ENCODE results near the gene WDR37. TPM values are rescaled to one million over a fixed set of nuclear protein-coding genes. Genes with fewer than 3 reads are reported as not detected.
A peak's percentile ranks its signal among the peaks of the same experiment; 100 is the strongest.
"Not testable (repeated sequence)": the region's sequence is repeated elsewhere in the genome, so short reads cannot be mapped to it uniquely, and the experiment has no call there.

The WDR37 gene
- total and polyA plus RNA-seq, 12 donors = 15.8 to 32.7 (median 23.3) TPM

- WGBS, 4 donors = 86 to 95% (median 91%) methylated on average over 9 of the region's 9 CpGs
- peak in 1 of 7 donors; percentile 15 for DNase-seq
- Histone ChIP-seq H3K27ac (no peak overlapping the region), H3K36me3 (replicated peaks in 1 of 2) (peaks cover 0 to 95% of the 10 kb centered on the region in 2 donors), H3K4me1 (replicated peaks in 1 of 2) (no peaks in the 10 kb centered on the region), H3K27me3 (no peaks in the 10 kb centered on the region), H3K4me3 (no peak overlapping the region), H3K9me3 (replicated peaks in 1 of 3) (no peaks in the 10 kb centered on the region)
- intact Hi-C loops (cut with DNase I) = no loop called here
- TF ChIP-seq CTCF (IDR thresholded peaks at IDR 0.05) (no peak), POLR2A (IDR thresholded peaks at IDR 0.05) (no peak)
Measured at GRCh38 chr10:1009071-1009494, 47.1 kb upstream of the WDR37 start.

GRCh38 chr10:1009947-1010346 is 46.2 kb upstream of the WDR37 start:
- intact Hi-C loops (cut with DNase I); H3K4me3 ChIP-seq; H3K27ac ChIP-seq; DNase-seq; H3K27me3 ChIP-seq; H3K9me3 ChIP-seq (replicated peaks in 1 of 3); H3K4me1 ChIP-seq (replicated peaks in 1 of 2): not testable (repeated sequence)
- 67 to 81% (median 74%) methylated on average over 7 to 8 of the region's 8 CpGs for WGBS, 4 donors
- H3K36me3 ChIP-seq (replicated peaks in 1 of 2) = peaks cover 0 to 95% of the 10 kb centered on the region in 2 donors

- Histone ChIP-seq H3K4me1 (replicated peaks in 1 of 2) (peaks cover 0 to under 1% of the 10 kb centered on the region in 2 donors), H3K9me3 (replicated peaks in 1 of 3) (no peaks in the 10 kb centered on the region), H3K36me3 (replicated peaks in 1 of 2) (peaks cover 0 to 91% of the 10 kb centered on the region in 2 donors), H3K27ac (no peak overlapping the region), H3K4me3 (no peak overlapping the region), H3K27me3 (no peaks in the 10 kb centered on the region)
- intact Hi-C loops (cut with DNase I) = no loop called here
- no peak for DNase-seq
- TF ChIP-seq CTCF (IDR thresholded peaks at IDR 0.05) = no peak
- TF ChIP-seq POLR2A (IDR thresholded peaks at IDR 0.05) = no peak
- WGBS, 4 donors = 92 to 97% (median 94%) methylated on average over 7 of the region's 7 CpGs
Measured at GRCh38 chr10:1010703-1011102, 45.5 kb upstream of the WDR37 start.

GRCh38 chr10:1011696-1012095 is 44.5 kb upstream of the WDR37 start:
- intact Hi-C loops (cut with DNase I) = no loop called here
- TF ChIP-seq POLR2A (IDR thresholded peaks at IDR 0.05) = no peak
- no peak for TF ChIP-seq CTCF (IDR thresholded peaks at IDR 0.05)
- WGBS, 4 donors = 91 to 94% (median 94%) methylated on average over 16 of the region's 16 CpGs

GRCh38 chr10:1015688-1016087 is 40.5 kb upstream of the WDR37 start:
- intact Hi-C loops (cut with DNase I) = no loop called here
- TF ChIP-seq POLR2A (IDR thresholded peaks at IDR 0.05) = no peak
- TF ChIP-seq CTCF (IDR thresholded peaks at IDR 0.05) = no peak
- no peak overlapping the region for H3K4me3 ChIP-seq
- 53 to 78% (median 53%) methylated on average over 6 to 11 of the region's 11 CpGs for WGBS, 4 donors
- no peaks in the 10 kb centered on the region for H3K9me3 ChIP-seq (replicated peaks in 1 of 3)
- H3K36me3 ChIP-seq (replicated peaks in 1 of 2) = peaks cover 0 to 87% of the 10 kb centered on the region in 2 donors
- H3K27me3 ChIP-seq = no peaks in the 10 kb centered on the region
- H3K4me1 ChIP-seq (replicated peaks in 1 of 2) = peaks cover 5 to 6% of the 10 kb centered on the region in 2 donors
- H3K27ac ChIP-seq = peak overlapping the region in 3 of 5 donors; percentile 28 to 67 (median 35)
- peak; percentile 45 to 77 (median 69) for DNase-seq

More at GRCh38 chr10:1011696-1012095, 44.5 kb upstream of the WDR37 start:
- Histone ChIP-seq H3K4me1 (replicated peaks in 1 of 2) (peaks cover 5 to 6% of the 10 kb centered on the region in 2 donors), H3K4me3 (no peak overlapping the region), H3K9me3 (replicated peaks in 1 of 3) (no peaks in the 10 kb centered on the region), H3K27ac (no peak overlapping the region), H3K27me3 (no peaks in the 10 kb centered on the region), H3K36me3 (replicated peaks in 1 of 2) (peaks cover 0 to 91% of the 10 kb centered on the region in 2 donors)
- peak in 1 of 7 donors; percentile 15 for DNase-seq
